Loucy (cell line): Measurements from ENCODE around the gene CR1.
"Not testable (repeated sequence)": the region's sequence is repeated elsewhere in the genome, so short reads cannot be mapped to it uniquely, and the experiment has no call there.

Experiments
- H2AFZ ChIP-seq: fragments of 200-600 bp; sonication (generic); 2 replicates; pipeline ENCODE4 v1.6.0; 2016; ENCODE audit warnings: antibody characterized with exemption, mild to moderate bottlenecking, low read length, moderate library complexity
- H3F3A ChIP-seq: fragments of 200-600 bp; 2 replicates; pipeline ENCODE4 v1.6.0; 2016; ENCODE audit warnings: antibody characterized with exemption, low read depth, mild to moderate bottlenecking
- H3K27me3 ChIP-seq: fragments of 200-600 bp; sonication (generic); 2 replicates; pipeline ENCODE4 v1.6.1; 2014; ENCODE audit warnings: low read length, mild to moderate bottlenecking; ENCODE audit not compliant: insufficient read depth, poor library complexity, severe bottlenecking
- H3K36me3 ChIP-seq: fragments of 200-600 bp; sonication (generic); 2 replicates; pipeline ENCODE4 v1.6.1; 2016; ENCODE audit warnings: low read length; ENCODE audit not compliant: insufficient read depth
- H3K4me1 ChIP-seq: fragments of 200-600 bp; sonication (generic); 2 replicates; pipeline ENCODE4 v1.5.1; 2014; ENCODE audit warnings: low read length, mild to moderate bottlenecking; ENCODE audit not compliant: insufficient read depth, poor library complexity, severe bottlenecking
- H3K4me2 ChIP-seq: fragments of 200-600 bp; sonication (generic); 2 replicates; pipeline ENCODE4 v1.6.0; 2014; ENCODE audit warnings: antibody characterized with exemption, low read length, low read depth, mild to moderate bottlenecking; ENCODE audit not compliant: poor library complexity, severe bottlenecking
- H3K4me3 ChIP-seq: fragments of 200-600 bp; sonication (generic); 2 replicates; pipeline ENCODE4 v1.5.1; 2014; ENCODE audit warnings: low read length, mild to moderate bottlenecking, mixed read lengths; ENCODE audit not compliant: poor library complexity, severe bottlenecking
- H3K79me2 ChIP-seq: fragments of 200-600 bp; sonication (generic); 2 replicates; pipeline ENCODE4 v1.6.1; 2014; ENCODE audit warnings: low read length; ENCODE audit not compliant: insufficient read depth
- H3K9ac ChIP-seq: fragments of 200-600 bp; sonication (generic); 2 replicates; pipeline ENCODE4 v1.6.0; 2014; ENCODE audit warnings: mild to moderate bottlenecking, low read depth, low read length, moderate library complexity; ENCODE audit not compliant: poor library complexity, severe bottlenecking
- H3K9me2 ChIP-seq: fragments of 200-600 bp; sonication (generic); replicated peaks from 2 replicates; pipeline ENCODE4 v1.6.1; 2016; ENCODE audit warnings: low read depth, low read length, mixed read lengths
- H3K9me3 ChIP-seq: fragments of 200-600 bp; sonication (generic); 2 replicates; pipeline ENCODE4 v1.6.1; 2014; ENCODE audit warnings: mild to moderate bottlenecking, antibody characterized with exemption, low read length, low read depth; ENCODE audit not compliant: insufficient read depth
- H4K20me1 ChIP-seq: fragments of 200-600 bp; sonication (generic); 2 replicates; pipeline ENCODE4 v1.6.0; 2014; ENCODE audit warnings: antibody characterized with exemption, low read length, mild to moderate bottlenecking; ENCODE audit not compliant: insufficient read depth, poor library complexity, severe bottlenecking
- EZH2phosphoT487 ChIP-seq: fragments of 200-600 bp; IDR thresholded peaks from 2 replicates; pipeline ENCODE4 v1.6.1; 2018; ENCODE audit warnings: antibody characterized with exemption, mild to moderate bottlenecking, moderate library complexity, borderline replicate concordance

Gene CR1

DNA sequence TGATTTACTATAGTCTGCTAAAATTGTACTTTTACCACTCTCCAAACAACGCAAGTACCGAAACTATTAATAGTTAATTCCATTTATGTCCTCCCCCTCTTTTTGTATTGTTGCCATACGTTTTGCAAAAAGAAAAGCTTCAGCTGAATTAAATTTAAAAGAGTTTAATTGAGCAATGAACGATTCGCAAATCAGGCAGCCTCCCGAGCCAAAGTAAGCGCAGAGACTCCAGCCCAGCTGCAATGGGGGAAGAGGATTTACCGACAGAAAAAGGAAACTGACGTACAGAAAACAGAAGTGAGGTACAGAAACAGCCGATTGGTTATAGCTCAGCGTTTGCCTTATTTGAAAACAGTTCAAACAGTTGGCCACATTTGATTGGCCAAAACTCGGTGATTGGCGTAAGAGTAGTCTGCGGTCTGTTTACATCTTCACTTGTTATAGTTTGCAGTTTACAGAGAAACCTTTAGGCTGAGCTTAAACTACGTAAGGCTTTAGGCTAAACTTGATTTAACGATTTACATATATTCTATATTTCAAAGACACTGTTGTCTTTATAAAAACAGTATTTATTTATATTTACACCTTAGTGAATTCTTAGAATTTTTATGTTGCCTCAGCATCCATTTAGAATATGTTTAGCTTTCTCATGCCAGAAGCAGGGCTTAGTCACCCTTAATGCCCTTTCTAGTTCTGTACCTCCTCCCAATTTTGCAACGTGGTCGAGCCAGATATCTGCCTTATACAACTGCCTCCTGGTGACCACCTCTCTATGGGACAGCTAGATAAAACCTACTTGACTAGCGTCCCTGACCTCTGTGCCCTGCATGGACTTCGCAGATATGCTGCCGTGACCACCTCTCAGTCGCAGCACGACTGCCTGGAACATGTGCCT is 23.8 kb downstream of the CR1 start:
- Histone ChIP-seq H3K27me3 (no peaks in the 10 kb centered on the region), H3F3A (no peaks in the 10 kb centered on the region), H3K4me2 (no peak overlapping the region), H3K36me3 (no peaks in the 10 kb centered on the region), H4K20me1 (no peaks in the 10 kb centered on the region), H3K79me2 (no peaks in the 10 kb centered on the region), H3K4me3 (no peak overlapping the region), H3K4me1 (no peaks in the 10 kb centered on the region), H3K9me3 (peaks cover 3% of the 10 kb centered on the region; the same call in 1 of the 2 replicates), H3K9me2 (no peaks in the 10 kb centered on the region), H3K9ac (no peak overlapping the region), H2AFZ (no peak overlapping the region)
- TF ChIP-seq EZH2phosphoT487: no peak

DNA sequence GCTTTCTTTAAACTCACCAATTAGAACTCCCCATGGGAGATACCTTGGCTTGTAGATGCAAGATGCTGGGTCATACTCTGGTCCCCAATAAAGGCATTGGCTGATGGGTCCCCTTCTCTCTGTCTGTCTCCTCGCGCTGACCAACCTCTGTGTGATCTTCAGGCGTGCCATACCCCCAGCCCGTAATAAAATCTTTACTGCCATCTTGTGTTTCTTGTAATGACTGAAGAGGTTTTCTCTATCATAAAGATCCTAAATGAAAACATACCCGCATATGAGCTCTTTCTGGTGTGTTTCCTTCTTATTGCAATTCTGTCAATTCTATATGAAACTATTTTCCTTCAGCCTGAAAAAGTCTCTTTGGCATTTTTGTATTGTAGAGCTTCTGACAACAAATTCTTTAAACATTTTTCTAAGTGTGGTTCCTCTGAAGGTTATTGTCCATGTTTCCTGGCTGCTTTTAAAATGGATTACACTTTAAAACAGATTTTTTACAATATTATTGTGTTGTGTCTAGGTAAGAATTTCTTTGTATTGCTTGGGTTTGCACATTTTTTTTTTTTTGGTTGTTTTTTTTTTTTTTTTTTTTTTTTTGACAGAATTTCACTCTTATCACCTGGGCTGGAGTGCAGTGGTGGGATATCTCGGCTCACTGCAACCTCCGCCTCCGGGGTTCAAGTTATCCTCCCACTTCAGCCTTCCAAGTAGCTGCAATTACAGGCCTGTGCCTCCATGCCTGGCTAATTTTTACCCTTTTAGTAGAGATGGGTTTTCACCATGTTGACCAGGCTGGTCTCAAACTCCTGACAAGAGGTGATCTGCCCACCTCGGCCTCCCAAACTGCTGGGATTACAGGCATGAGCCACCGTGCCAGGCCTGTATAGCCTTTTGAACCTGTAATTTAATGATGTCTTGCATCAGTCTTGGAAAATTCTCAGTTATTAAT is 24.7 kb downstream of the CR1 start:
- not testable (repeated sequence) for H3K9me3 ChIP-seq, H3K9me2 ChIP-seq, H3K4me3 ChIP-seq, H3K79me2 ChIP-seq, H3F3A ChIP-seq, H3K4me2 ChIP-seq, H3K27me3 ChIP-seq, H3K9ac ChIP-seq, H4K20me1 ChIP-seq, H2AFZ ChIP-seq, H3K4me1 ChIP-seq, H3K36me3 ChIP-seq

DNA sequence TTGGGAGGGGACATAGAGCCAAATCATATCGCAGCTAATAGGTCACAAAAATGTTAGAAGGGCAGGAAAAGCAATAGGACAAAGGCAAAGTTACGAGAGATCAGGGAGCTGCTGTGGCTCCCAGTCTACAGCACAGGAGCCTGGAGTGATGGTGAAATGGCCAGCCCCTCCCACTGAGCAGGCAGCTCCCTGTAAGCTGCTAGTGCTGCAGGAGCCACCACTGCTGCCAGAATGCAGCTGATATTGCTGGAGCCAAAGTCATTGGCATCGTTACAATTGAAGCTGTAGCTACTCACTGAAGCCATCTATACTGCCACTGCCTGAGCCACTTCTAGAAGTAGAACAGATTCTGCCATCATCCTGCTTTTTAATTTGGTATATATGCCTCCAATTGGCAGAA is 29.3 kb downstream of the CR1 start:
- H3K9ac ChIP-seq, H3F3A ChIP-seq, H3K4me3 ChIP-seq, H3K36me3 ChIP-seq, H2AFZ ChIP-seq, H3K79me2 ChIP-seq, H4K20me1 ChIP-seq, H3K4me1 ChIP-seq, H3K4me2 ChIP-seq, H3K27me3 ChIP-seq, H3K9me2 ChIP-seq, H3K9me3 ChIP-seq: not testable (repeated sequence)

DNA sequence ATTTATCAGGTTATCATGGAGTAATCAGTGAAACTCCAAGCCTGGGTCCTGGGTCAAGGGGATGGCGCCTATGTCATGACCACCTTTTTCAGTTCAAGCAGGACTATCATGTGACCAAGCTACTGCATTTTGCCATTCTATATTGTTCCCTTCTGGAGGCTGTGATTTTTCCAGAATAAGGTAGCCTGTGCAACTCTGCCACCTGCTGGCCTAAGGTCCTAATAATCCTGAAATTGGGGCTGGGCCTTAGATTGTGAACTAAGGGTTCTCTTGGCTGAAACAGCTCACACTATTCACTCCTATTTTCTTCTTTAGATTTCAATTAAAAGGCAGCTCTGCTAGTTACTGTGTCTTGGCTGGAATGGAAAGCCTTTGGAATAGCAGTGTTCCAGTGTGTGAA is 32.4 kb downstream of the CR1 start:
- H3K9me2 ChIP-seq, H3K79me2 ChIP-seq, H3K4me2 ChIP-seq, H4K20me1 ChIP-seq, H3F3A ChIP-seq, H3K4me3 ChIP-seq, H3K27me3 ChIP-seq, H2AFZ ChIP-seq, H3K9me3 ChIP-seq, H3K4me1 ChIP-seq, H3K36me3 ChIP-seq, H3K9ac ChIP-seq: not testable (repeated sequence)

DNA sequence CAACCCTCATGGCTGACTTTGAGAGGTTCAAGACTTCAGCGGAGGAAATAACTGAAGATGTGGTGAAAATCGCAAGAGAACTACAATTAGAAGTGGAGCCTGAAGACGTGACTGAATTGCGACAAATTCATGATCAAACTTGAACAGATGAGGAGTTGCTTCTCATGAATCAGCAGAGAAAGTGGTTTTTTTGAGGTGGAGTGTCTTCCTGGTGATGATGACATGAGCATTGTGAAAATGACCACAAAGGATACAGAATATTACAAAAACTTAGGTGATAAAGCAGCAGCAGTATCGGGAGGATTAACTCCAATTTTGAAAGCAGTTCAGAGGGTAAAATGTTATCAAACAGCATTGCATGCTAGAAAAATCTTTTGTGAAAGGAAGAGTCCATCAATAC is 40.3 kb downstream of the CR1 start:
- H2AFZ ChIP-seq, H3F3A ChIP-seq, H3K9me2 ChIP-seq, H3K27me3 ChIP-seq, H3K79me2 ChIP-seq, H3K9me3 ChIP-seq, H3K4me2 ChIP-seq, H4K20me1 ChIP-seq, H3K4me3 ChIP-seq, H3K9ac ChIP-seq, H3K36me3 ChIP-seq, H3K4me1 ChIP-seq: not testable (repeated sequence)

DNA sequence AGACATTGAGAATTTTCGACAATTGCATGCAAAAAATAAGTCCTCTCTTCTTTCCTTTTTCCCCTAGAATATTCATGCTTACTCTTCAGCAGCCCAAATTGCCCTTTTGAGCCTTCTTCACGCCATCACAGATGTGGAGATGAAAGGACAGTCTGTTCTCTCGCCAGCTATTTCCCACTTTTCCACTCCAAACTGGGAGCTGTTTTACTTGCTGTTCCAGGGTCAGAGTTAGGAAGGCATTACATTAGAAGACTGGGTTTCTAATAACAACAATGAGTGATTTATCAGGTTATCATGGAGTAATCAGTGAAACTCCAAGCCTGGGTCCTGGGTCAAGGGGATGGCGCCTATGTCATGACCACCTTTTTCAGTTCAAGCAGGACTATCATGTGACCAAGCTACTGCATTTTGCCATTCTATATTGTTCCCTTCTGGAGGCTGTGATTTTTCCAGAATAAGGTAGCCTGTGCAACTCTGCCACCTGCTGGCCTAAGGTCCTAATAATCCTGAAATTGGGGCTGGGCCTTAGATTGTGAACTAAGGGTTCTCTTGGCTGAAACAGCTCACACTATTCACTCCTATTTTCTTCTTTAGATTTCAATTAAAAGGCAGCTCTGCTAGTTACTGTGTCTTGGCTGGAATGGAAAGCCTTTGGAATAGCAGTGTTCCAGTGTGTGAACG is 50.9 kb downstream of the CR1 start:
- not testable (repeated sequence) for H3K36me3 ChIP-seq, H3K9me3 ChIP-seq, H3K4me1 ChIP-seq, H3K4me3 ChIP-seq, H3K4me2 ChIP-seq, H3K27me3 ChIP-seq, H4K20me1 ChIP-seq, H3K9me2 ChIP-seq, H3F3A ChIP-seq, H3K79me2 ChIP-seq, H2AFZ ChIP-seq, H3K9ac ChIP-seq
